Hepatocyte (in vitro differentiated cells): ENCODE data around the gene AGAP3. TPM values are rescaled to one million over a fixed set of nuclear protein-coding genes. Genes with fewer than 3 reads are reported as not detected.

Experiments used
- DNase-seq: peaks from one replicate; pipeline ENCODE4 v3.0.0-alpha.2; 2016; ENCODE audit warnings: low spot score
- H2AFZ ChIP-seq: fragments of 200-600 bp; sonication (generic); 2 replicates; pipeline ENCODE4 v1.6.0; 2016; ENCODE audit warnings: antibody characterized with exemption, mild to moderate bottlenecking
- H3K27ac ChIP-seq: fragments of 200-600 bp; sonication (generic); 2 replicates; pipeline ENCODE4 v1.5.1; 2016; ENCODE audit warnings: mild to moderate bottlenecking
- H3K27me3 ChIP-seq: fragments of 200-600 bp; sonication (generic); 2 replicates; pipeline ENCODE4 v1.6.1; 2016
- H3K36me3 ChIP-seq: fragments of 200-600 bp; sonication (generic); replicated peaks from 2 replicates; pipeline ENCODE4 v1.5.1; 2016; ENCODE audit warnings: low read depth; ENCODE audit not compliant: insufficient read depth
- H3K4me1 ChIP-seq: fragments of 200-600 bp; sonication (generic); 2 replicates; pipeline ENCODE4 v1.5.1; 2016; ENCODE audit warnings: mild to moderate bottlenecking, moderate library complexity; ENCODE audit not compliant: insufficient read depth
- H3K4me2 ChIP-seq: fragments of 200-600 bp; sonication (generic); 2 replicates; pipeline ENCODE4 v1.6.0; 2016
- H3K4me3 ChIP-seq: fragments of 200-600 bp; sonication (generic); 2 replicates; pipeline ENCODE4 v1.5.1; 2016; ENCODE audit warnings: mild to moderate bottlenecking
- H3K79me2 ChIP-seq: fragments of 200-600 bp; sonication (generic); 2 replicates; pipeline ENCODE4 v1.6.0; 2017; ENCODE audit warnings: mild to moderate bottlenecking
- H3K9me2 ChIP-seq: fragments of 200-600 bp; sonication (generic); replicated peaks from 2 replicates; pipeline ENCODE4 v1.6.0; 2017; ENCODE audit warnings: mild to moderate bottlenecking; ENCODE audit not compliant: insufficient read depth
- H3K9me3 ChIP-seq: fragments of 200-600 bp; sonication (generic); 2 replicates; pipeline ENCODE4 v1.5.1; 2016; ENCODE audit warnings: low read depth, mild to moderate bottlenecking
- H4K20me1 ChIP-seq: fragments of 200-600 bp; sonication (generic); 2 replicates; pipeline ENCODE4 v1.6.0; 2016; ENCODE audit warnings: mild to moderate bottlenecking; ENCODE audit not compliant: insufficient read depth, poor library complexity, severe bottlenecking
- CTCF ChIP-seq: fragments of 200-600 bp; sonication (generic); IDR thresholded peaks from 2 replicates; pipeline ENCODE4 v1.5.1; 2016; ENCODE audit warnings: antibody characterized with exemption, mild to moderate bottlenecking; ENCODE audit not compliant: poor library complexity
- EZH2 ChIP-seq: fragments of 200-600 bp; sonication (generic); IDR thresholded peaks from 2 replicates; pipeline ENCODE4 v1.6.1; 2016; ENCODE audit warnings: antibody characterized with exemption, mild to moderate bottlenecking, borderline replicate concordance
- EZH2phosphoT487 ChIP-seq: fragments of 200-600 bp; sonication (generic); IDR thresholded peaks from one replicate; pipeline ENCODE4 v1.6.1; 2018; ENCODE audit warnings: antibody characterized with exemption, mild to moderate bottlenecking, low read depth, moderate library complexity; ENCODE audit not compliant: unreplicated experiment, severe bottlenecking
- WGBS: methylation state at CpG from one replicate; pipeline ENCODE4 v1.1.6; 2016; ENCODE audit warnings: low lambda C conversion rate; ENCODE audit errors: missing lambda C conversion rate; 5-methylcytosine and 5-hydroxymethylcytosine counted together
- polyA plus RNA-seq: library from polyadenylated mRNA; unstranded; fragments of >200 nt; fragmentation: Nextera tagmentation; extraction: Ambion mirVana; gene quantifications from 2 replicates; pipeline ENCODE4 v1.2.1, GENCODE V29; 2016
- total RNA-seq: library from RNA; depleted of rRNA; stranded (reverse); fragments of >200 nt; gene quantifications from 2 replicates; pipeline ENCODE4 v1.2.3, GENCODE V29; 2014

Gene AGAP3
- total and polyA plus RNA-seq, 2 experiments from 2014 or later: 44.0 to 56.7 TPM

- Histone ChIP-seq H3K36me3 (no peaks in the 10 kb centered on the region), H3K27me3 (no peaks in the 10 kb centered on the region), H3K9me3 (no peaks in the 10 kb centered on the region), H3K4me2 (peak overlapping the region; percentile 100), H3K79me2 (peaks cover 83% of the 10 kb centered on the region), H3K4me1 (peaks cover 38% of the 10 kb centered on the region), H3K4me3 (no peak overlapping the region), H3K9me2 (no peaks in the 10 kb centered on the region), H3K27ac (peak overlapping the region; percentile 83), H2AFZ (no peak overlapping the region), H4K20me1 (peaks cover 66% of the 10 kb centered on the region)
- DNase-seq: peak; percentile 8
- 82% methylated on average over 21 of the region's 22 CpGs for WGBS
- TF ChIP-seq CTCF (no peak), EZH2 (no peak)
These were observed 3.8 kb downstream of the AGAP3 start for GRCh38 chr7:151089893-151090730.

GRCh38 chr7:151091003-151091402, 4.7 kb downstream of the AGAP3 start:
- peaks cover 91% of the 10 kb centered on the region for H3K79me2 ChIP-seq
- H3K4me1 ChIP-seq: peaks cover 29% of the 10 kb centered on the region
- no peaks in the 10 kb centered on the region for H3K27me3 ChIP-seq
- H4K20me1 ChIP-seq: peaks cover 73% of the 10 kb centered on the region
- no peak for DNase-seq
- H3K4me3 ChIP-seq: no peak overlapping the region
- TF ChIP-seq EZH2 (no peak), EZH2phosphoT487 (no peak), CTCF (no peak)
- 95% methylated on average over 7 of the region's 7 CpGs for WGBS
- H2AFZ ChIP-seq: no peak overlapping the region
- no peak overlapping the region for H3K4me2 ChIP-seq
- H3K36me3 ChIP-seq: no peaks in the 10 kb centered on the region
- no peak overlapping the region for H3K27ac ChIP-seq
- no peaks in the 10 kb centered on the region for H3K9me2 ChIP-seq
- H3K9me3 ChIP-seq: no peaks in the 10 kb centered on the region

GRCh38 chr7:151091431-151091830, 5.2 kb downstream of the AGAP3 start:
- H3K4me1 ChIP-seq: peaks cover 29% of the 10 kb centered on the region
- H3K79me2 ChIP-seq: peaks cover 96% of the 10 kb centered on the region
- no peaks in the 10 kb centered on the region for H3K9me3 ChIP-seq
- no peak overlapping the region for H3K4me3 ChIP-seq
- no peaks in the 10 kb centered on the region for H3K27me3 ChIP-seq
- peak; percentile 57 for DNase-seq
- TF ChIP-seq CTCF: peak; percentile 43
- TF ChIP-seq EZH2phosphoT487: no peak
- TF ChIP-seq EZH2: no peak
- no peak overlapping the region for H3K4me2 ChIP-seq
- 65% methylated on average over 6 of the region's 6 CpGs for WGBS
- H2AFZ ChIP-seq: no peak overlapping the region
- no peaks in the 10 kb centered on the region for H3K9me2 ChIP-seq
- H3K27ac ChIP-seq: no peak overlapping the region
- no peaks in the 10 kb centered on the region for H3K36me3 ChIP-seq
- H4K20me1 ChIP-seq: peaks cover 76% of the 10 kb centered on the region
